ENCODE data around the gene NTN1. TPM values are rescaled to one million over a fixed set of nuclear protein-coding genes. Genes with fewer than 3 reads are reported as not detected.

NTN1 gene
- total RNA-seq, 3 donors from 2014 or later (not counting 1 experiment from before 2014, with no cell fraction given), result 0.12 to 0.15 (median 0.14) TPM

DNA sequence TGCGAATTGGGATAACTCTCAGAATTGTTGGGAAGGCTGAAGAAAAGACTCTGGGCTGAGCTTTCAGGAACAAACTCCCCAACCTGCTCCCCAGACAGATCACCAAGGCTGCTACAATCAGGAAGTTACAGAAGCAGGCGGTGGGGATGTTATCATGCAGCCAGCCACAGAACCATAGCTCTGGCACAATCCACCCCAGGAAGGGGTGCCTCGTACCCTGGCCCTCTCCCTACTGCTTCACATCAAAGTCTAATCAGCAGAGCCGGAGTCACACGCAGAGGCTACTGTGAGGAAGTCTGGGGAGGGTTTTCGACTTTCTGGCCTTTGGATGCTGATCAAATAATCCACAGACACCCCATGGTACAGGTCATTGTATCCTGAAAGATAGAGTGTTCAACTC, 86.8 kb downstream of the NTN1 start:
- no peaks in the 10 kb centered on the region for H3K36me3 Mint-ChIP-seq
- WGBS (ENCODE audit: insufficient coverage), result 47% methylated on average over 1 of the region's 6 CpGs
- H3K27me3 Mint-ChIP-seq (ENCODE audit: low read depth in 2 of 2), result peaks cover 0 to 10% of the 10 kb centered on the region in 2 donors
- TF ChIP-seq, protein P1, sequence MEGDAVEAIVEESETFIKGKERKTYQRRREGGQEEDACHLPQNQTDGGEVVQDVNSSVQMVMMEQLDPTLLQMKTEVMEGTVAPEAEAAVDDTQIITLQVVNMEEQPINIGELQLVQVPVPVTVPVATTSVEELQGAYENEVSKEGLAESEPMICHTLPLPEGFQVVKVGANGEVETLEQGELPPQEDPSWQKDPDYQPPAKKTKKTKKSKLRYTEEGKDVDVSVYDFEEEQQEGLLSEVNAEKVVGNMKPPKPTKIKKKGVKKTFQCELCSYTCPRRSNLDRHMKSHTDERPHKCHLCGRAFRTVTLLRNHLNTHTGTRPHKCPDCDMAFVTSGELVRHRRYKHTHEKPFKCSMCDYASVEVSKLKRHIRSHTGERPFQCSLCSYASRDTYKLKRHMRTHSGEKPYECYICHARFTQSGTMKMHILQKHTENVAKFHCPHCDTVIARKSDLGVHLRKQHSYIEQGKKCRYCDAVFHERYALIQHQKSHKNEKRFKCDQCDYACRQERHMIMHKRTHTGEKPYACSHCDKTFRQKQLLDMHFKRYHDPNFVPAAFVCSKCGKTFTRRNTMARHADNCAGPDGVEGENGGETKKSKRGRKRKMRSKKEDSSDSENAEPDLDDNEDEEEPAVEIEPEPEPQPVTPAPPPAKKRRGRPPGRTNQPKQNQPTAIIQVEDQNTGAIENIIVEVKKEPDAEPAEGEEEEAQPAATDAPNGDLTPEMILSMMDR (IDR thresholded peaks at IDR 0.05), result no peak
- ATAC-seq, result no peak
- Histone ChIP-seq H3K4me3 (ENCODE audit: low read length) (no peak overlapping the region), H3K27me3 (ENCODE audit: control insufficient read depth, insufficient read depth, low read length) (no peaks in the 10 kb centered on the region), H3K4me1 (ENCODE audit: control insufficient read depth, insufficient read depth, low read length) (no peaks in the 10 kb centered on the region), H3K27ac (ENCODE audit: low read length) (no peak overlapping the region), H3K9me3 (ENCODE audit: control insufficient read depth, insufficient read depth, low read length) (no peaks in the 10 kb centered on the region), H3K36me3 (ENCODE audit: control insufficient read depth, insufficient read depth, low read length) (no peaks in the 10 kb centered on the region)
- intact Hi-C loops (cut with micrococcal nuclease), result no loop called here
- DNase-seq, result no peak
- no peaks in the 10 kb centered on the region for H3K9me3 Mint-ChIP-seq
- H3K27ac Mint-ChIP-seq, result no peak overlapping the region
- H3K4me1 Mint-ChIP-seq, result no peaks in the 10 kb centered on the region
- H3K4me3 Mint-ChIP-seq, result no peak overlapping the region

DNA sequence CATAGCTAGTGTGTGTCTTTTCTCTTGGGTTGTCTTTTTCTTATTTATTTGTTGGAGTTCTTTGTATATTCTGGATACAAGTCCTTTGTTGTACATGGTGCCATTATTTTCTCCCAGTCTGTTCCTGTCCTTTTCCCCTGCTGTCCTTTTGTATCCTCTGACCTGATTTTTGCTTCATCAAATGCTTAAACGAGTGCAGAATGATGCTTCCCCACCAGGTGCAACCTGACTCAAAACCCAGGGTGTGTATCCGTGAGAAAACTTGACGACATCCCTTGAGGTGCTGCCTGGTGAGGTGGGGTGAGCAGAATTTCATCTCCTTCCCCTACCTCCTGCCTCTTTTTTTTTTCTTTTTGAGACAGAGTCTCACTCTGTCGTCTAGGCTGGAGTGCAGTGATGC, 88.6 kb downstream of the NTN1 start:
- Mint-ChIP-seq H3K4me1 (peaks cover 0 to under 1% of the 10 kb centered on the region in 2 donors), H3K27ac (no peak overlapping the region), H3K9me3 (no peaks in the 10 kb centered on the region), H3K4me3 (no peak overlapping the region), H3K36me3 (no peaks in the 10 kb centered on the region), H3K27me3 (ENCODE audit: low read depth in 2 of 2) (peaks cover 3 to 10% of the 10 kb centered on the region in 2 donors)
- no peaks in the 10 kb centered on the region for H3K27me3 ChIP-seq (ENCODE audit: control insufficient read depth, insufficient read depth, low read length)
- WGBS (ENCODE audit: insufficient coverage), result 94% methylated on average over 4 of the region's 4 CpGs
- H3K4me3 ChIP-seq (ENCODE audit: low read length), result no peak overlapping the region
- TF ChIP-seq, protein P1 (IDR thresholded peaks at IDR 0.05), result no peak
- H3K9me3 ChIP-seq (ENCODE audit: control insufficient read depth, insufficient read depth, low read length), result no peaks in the 10 kb centered on the region
- intact Hi-C loops (cut with micrococcal nuclease), result no loop called here
- no peaks in the 10 kb centered on the region for H3K4me1 ChIP-seq (ENCODE audit: control insufficient read depth, insufficient read depth, low read length)
- H3K36me3 ChIP-seq (ENCODE audit: control insufficient read depth, insufficient read depth, low read length), result no peaks in the 10 kb centered on the region
- no peak overlapping the region for H3K27ac ChIP-seq (ENCODE audit: low read length)
- ATAC-seq (no peak), DNase-seq (no peak)

DNA sequence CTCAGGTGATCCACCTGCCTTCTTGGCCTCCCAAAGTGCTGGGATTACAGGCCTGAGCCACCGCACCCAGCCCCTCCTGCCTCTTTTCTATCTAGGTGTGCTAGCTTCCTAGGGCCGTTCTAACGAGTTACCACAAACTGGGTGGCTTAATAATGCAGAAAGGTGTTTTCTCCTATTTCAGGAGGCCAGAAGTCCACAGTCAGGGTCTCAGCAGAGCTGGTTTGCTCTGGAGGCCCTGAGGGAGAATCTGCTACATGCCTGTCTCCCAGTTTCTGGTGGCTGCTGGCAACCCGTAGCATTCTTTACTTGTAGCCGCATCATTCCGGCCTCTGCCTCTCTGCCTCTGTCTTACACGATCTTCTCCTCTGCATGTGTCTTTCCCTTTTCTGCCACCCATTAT, 89.2 kb downstream of the NTN1 start:
- intact Hi-C loops (cut with micrococcal nuclease), result no loop called here
- Histone ChIP-seq H3K27ac (ENCODE audit: low read length) (no peak overlapping the region), H3K9me3 (ENCODE audit: control insufficient read depth, insufficient read depth, low read length) (no peaks in the 10 kb centered on the region), H3K4me3 (ENCODE audit: low read length) (no peak overlapping the region), H3K36me3 (ENCODE audit: control insufficient read depth, insufficient read depth, low read length) (no peaks in the 10 kb centered on the region), H3K4me1 (ENCODE audit: control insufficient read depth, insufficient read depth, low read length) (no peaks in the 10 kb centered on the region), H3K27me3 (ENCODE audit: control insufficient read depth, insufficient read depth, low read length) (no peaks in the 10 kb centered on the region)
- 85% methylated on average over 7 of the region's 7 CpGs for WGBS (ENCODE audit: insufficient coverage)
- TF ChIP-seq, protein P1 (IDR thresholded peaks at IDR 0.05), result no peak
- Mint-ChIP-seq H3K4me1 (peaks cover 0 to 6% of the 10 kb centered on the region in 2 donors), H3K4me3 (no peak overlapping the region), H3K36me3 (no peaks in the 10 kb centered on the region), H3K27me3 (ENCODE audit: low read depth in 2 of 2) (peaks cover 3 to 10% of the 10 kb centered on the region in 2 donors), H3K9me3 (no peaks in the 10 kb centered on the region), H3K27ac (no peak overlapping the region)
- ATAC-seq (no peak), DNase-seq (no peak)

Measured in natural killer cell (primary cell).